Measurements from ENCODE around the gene MVB12B. TPM values are rescaled to one million over a fixed set of nuclear protein-coding genes. Genes with fewer than 3 reads are reported as not detected.

The MVB12B gene
- total RNA-seq, 1 donor from 2014 or later = 47.8 TPM

DNA sequence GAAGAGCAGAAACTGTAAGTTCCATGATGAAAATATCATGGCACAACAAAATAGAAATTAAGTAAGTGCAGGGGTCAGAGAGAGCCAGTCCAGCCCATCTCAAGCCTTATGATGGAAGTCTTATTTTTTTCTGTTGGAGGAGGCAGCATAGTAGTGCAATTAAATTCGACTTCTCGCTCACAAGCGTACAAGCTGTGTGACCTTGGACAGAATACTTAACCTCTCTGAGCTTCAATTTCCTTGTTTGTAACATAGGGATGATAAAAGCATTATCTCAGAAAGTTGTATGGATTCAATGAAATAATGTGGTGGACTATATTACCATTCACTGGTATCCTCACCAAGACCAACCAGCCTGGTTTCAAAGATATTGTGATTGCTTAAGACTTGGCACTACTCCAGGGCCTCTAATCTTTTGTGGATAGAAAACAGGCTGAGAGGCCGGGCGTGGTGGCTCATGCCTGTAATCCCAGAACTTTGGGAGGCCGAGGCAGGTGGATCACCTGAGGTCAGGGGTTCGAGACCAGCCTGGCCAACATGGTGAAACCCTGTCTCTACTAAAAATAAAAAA lies 26.8 kb upstream of the MVB12B start:
- DNase-seq (no peak), ATAC-seq (no peak)
- Histone ChIP-seq H3K9me3 (no peaks in the 10 kb centered on the region), H3K4me3 (no peak overlapping the region), H3K27ac (no peak overlapping the region), H3K4me1 (no peaks in the 10 kb centered on the region), H3K36me3 (no peaks in the 10 kb centered on the region), H3K27me3 (ENCODE audit: low read depth) (peaks cover 4% of the 10 kb centered on the region)
- TF ChIP-seq, protein P1, sequence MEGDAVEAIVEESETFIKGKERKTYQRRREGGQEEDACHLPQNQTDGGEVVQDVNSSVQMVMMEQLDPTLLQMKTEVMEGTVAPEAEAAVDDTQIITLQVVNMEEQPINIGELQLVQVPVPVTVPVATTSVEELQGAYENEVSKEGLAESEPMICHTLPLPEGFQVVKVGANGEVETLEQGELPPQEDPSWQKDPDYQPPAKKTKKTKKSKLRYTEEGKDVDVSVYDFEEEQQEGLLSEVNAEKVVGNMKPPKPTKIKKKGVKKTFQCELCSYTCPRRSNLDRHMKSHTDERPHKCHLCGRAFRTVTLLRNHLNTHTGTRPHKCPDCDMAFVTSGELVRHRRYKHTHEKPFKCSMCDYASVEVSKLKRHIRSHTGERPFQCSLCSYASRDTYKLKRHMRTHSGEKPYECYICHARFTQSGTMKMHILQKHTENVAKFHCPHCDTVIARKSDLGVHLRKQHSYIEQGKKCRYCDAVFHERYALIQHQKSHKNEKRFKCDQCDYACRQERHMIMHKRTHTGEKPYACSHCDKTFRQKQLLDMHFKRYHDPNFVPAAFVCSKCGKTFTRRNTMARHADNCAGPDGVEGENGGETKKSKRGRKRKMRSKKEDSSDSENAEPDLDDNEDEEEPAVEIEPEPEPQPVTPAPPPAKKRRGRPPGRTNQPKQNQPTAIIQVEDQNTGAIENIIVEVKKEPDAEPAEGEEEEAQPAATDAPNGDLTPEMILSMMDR (IDR thresholded peaks at IDR 0.05) = no peak
- intact Hi-C loops (cut with DNase I) = no loop called here

DNA sequence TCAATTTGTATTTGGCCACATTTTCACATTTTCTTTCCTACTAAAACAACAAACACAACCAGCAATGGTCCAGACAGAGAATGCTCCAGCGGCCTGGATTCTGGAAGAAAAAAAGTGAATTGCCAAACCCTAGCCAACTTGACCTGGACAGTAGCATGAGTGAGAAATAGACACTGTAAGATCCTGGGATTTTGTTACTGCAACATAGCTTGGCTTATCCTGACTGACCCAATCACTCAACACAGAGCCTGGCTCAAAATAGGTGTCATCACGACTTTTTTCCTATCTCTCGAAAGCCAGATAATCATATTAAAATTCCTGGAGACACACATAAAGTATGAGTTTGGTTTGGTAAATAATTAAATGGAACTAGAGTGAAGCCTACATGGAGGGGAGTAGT lies 25.4 kb upstream of the MVB12B start:
- TF ChIP-seq, protein P1 (IDR thresholded peaks at IDR 0.05) = no peak
- no peak for ATAC-seq
- Histone ChIP-seq H3K4me1 (no peaks in the 10 kb centered on the region), H3K27me3 (ENCODE audit: low read depth) (peaks cover 3% of the 10 kb centered on the region), H3K27ac (no peak overlapping the region), H3K9me3 (no peaks in the 10 kb centered on the region), H3K4me3 (no peak overlapping the region), H3K36me3 (no peaks in the 10 kb centered on the region)
- DNase-seq = no peak
- intact Hi-C loops (cut with DNase I) = no loop called here

DNA sequence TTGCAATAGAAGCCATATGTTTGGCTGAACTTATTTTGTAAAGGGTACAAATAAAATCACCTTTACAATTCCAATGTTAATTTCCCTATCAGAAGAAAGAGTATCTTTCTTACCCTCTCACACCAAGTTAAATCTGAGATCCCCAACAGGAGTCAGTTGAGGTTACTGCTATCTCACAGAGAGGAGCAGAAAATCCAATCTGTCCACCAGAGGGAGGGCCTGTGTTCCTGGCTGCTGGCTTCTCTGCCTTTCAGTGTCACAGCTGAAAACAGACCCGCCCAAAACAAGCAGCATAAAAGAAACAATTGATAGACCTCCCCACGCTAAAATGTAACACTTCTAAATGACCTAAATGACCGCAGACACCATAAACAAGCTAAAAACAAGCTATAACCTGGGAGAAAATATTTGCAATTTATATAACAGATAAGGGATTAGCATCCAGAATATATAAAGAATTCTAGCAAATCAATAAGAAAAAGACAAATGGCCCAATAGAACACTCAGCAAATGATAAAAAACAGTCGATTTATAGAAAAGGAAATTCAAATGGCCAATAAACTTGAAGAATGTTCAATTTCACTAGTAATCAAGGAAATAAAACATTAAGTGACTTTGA lies 24.5 kb upstream of the MVB12B start:
- ATAC-seq (peak; percentile 64 to 83), DNase-seq (no peak)
- TF ChIP-seq, protein P1 (IDR thresholded peaks at IDR 0.05) = peak; percentile 67
- peak overlapping the region; percentile 13 for H3K27ac ChIP-seq
- H3K4me1 ChIP-seq = no peaks in the 10 kb centered on the region
- intact Hi-C loops (cut with DNase I) = no loop called here
- H3K9me3 ChIP-seq = no peaks in the 10 kb centered on the region
- H3K4me3 ChIP-seq = no peak overlapping the region
- no peaks in the 10 kb centered on the region for H3K36me3 ChIP-seq
- no peaks in the 10 kb centered on the region for H3K27me3 ChIP-seq (ENCODE audit: low read depth)

DNA sequence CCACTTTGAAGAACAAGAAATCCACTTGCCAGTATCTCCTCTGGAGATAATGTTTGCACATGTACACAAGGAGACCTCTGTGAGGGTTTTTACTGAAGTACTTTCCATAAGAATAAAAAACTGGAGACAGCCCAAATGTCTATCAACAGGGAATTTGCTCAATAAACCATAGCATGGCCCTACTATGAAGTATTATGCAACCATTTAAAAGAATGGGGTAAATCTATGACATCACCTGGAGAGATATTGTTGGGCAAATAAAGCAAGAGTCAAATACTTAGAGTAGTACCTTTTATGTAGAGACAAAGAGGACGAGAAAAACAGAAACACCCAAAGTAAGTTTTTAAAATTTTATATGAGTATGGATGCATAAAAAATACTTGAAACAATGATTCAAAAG lies 23.9 kb upstream of the MVB12B start:
- H3K4me1 ChIP-seq = no peaks in the 10 kb centered on the region
- TF ChIP-seq, protein P1 (IDR thresholded peaks at IDR 0.05) = no peak
- no peaks in the 10 kb centered on the region for H3K9me3 ChIP-seq
- DNase-seq = no peak
- H3K4me3 ChIP-seq = no peak overlapping the region
- intact Hi-C loops (cut with DNase I) = no loop called here
- H3K27ac ChIP-seq = peak overlapping the region; percentile 13
- peak in 1 of 2 donors; percentile 58 for ATAC-seq
- no peaks in the 10 kb centered on the region for H3K36me3 ChIP-seq
- no peaks in the 10 kb centered on the region for H3K27me3 ChIP-seq (ENCODE audit: low read depth)

DNA sequence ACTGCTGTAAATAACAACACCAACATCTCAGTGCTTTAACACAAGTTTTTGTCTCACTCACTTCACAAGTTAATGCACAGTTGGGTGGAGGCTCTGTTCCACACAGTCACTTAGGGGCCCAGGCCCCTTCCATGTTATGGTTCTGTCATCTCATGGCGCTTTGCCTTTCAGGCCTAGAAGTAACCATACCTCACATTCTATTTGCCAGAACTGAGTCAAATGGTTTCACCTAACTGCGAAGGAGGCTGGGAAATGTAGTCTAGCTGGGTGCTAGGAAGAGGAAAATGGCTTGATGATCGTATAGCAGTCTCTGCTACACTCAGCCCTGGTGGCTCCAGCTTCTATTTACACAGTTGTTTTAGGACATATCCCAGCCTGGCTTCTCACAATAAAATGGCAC lies 23.1 kb upstream of the MVB12B start:
- Histone ChIP-seq H3K9me3 (no peaks in the 10 kb centered on the region), H3K27ac (peak overlapping the region; percentile 41), H3K27me3 (ENCODE audit: low read depth) (no peaks in the 10 kb centered on the region), H3K36me3 (no peaks in the 10 kb centered on the region), H3K4me1 (no peaks in the 10 kb centered on the region), H3K4me3 (no peak overlapping the region)
- intact Hi-C loops (cut with DNase I) = no loop called here
- ATAC-seq (peak in 1 of 2 donors; percentile 24), DNase-seq (no peak)
- TF ChIP-seq, protein P1 (IDR thresholded peaks at IDR 0.05) = no peak
